ENCODE results near the gene MAD1L1. TPM values are rescaled to one million over a fixed set of nuclear protein-coding genes. Genes with fewer than 3 reads are reported as not detected.
"Not testable (repeated sequence)": the region's sequence is repeated elsewhere in the genome, so short reads cannot be mapped to it uniquely, and the experiment has no call there.

The MAD1L1 gene
- total RNA-seq, 1 experiment from 2014 or later: 38.5 TPM

- no peaks in the 10 kb centered on the region for H3K9me3 ChIP-seq (ENCODE audit: control insufficient read depth in 1 of 2, insufficient read depth in 1 of 2, low read depth in 1 of 2, low read length in 2 of 2)
- no peak overlapping the region for H3K9ac ChIP-seq (ENCODE audit: low read length)
- peaks cover 0 to 7% of the 10 kb centered on the region in 2 experiments; a peak in 3 of 4 replicates for H3K4me1 ChIP-seq (ENCODE audit: control insufficient read depth in 1 of 2, insufficient read depth in 2 of 2, low read length in 2 of 2)
- H3K9me2 ChIP-seq (ENCODE audit: insufficient read depth): no peaks in the 10 kb centered on the region
- CTCF ChIA-PET: no interaction called here
- no peak overlapping the region for H3K4me3 ChIP-seq (replicated peaks in 1 of 2; ENCODE audit: low read depth in 1 of 2, low read length in 2 of 2)
- no peak overlapping the region for H3K27ac ChIP-seq (ENCODE audit: low read depth, low read length)
- H3K79me2 ChIP-seq (ENCODE audit: insufficient read depth, low read length): no peaks in the 10 kb centered on the region
- DNase-seq (ENCODE audit: low read depth, low spot score) (no peak), ATAC-seq (no peak)
- H3K4me2 ChIP-seq (ENCODE audit: low read length): no peak overlapping the region
- H4K20me1 ChIP-seq (ENCODE audit: insufficient read depth): no peaks in the 10 kb centered on the region
- POLR2A ChIA-PET: no interaction called here
- H2AFZ ChIP-seq (ENCODE audit: low read depth, low read length, poor library complexity, severe bottlenecking): no peak overlapping the region
- BruUV-seq (replicated peaks): no TSS peak
- H3K27me3 ChIP-seq (ENCODE audit: insufficient read depth, low read length): no peaks in the 10 kb centered on the region
- TF ChIP-seq FOSL1 (IDR thresholded peaks at IDR 0.05; ENCODE audit: low read depth) (no peak), MAX (IDR thresholded peaks at IDR 0.05) (no peak), EGR1 (IDR thresholded peaks at IDR 0.05; ENCODE audit: low read depth) (no peak), CEBPB (IDR thresholded peaks at IDR 0.05; ENCODE audit: low read depth) (no peak), POLR2A (IDR thresholded peaks at IDR 0.05; ENCODE audit: borderline replicate concordance, extremely low read depth, insufficient read depth, insufficient read length) (no peak), SRF (IDR thresholded peaks at IDR 0.05; ENCODE audit: low read depth) (no peak), EZH2 (IDR thresholded peaks at IDR 0.05) (no peak), RAD21 (IDR thresholded peaks at IDR 0.05; ENCODE audit: low read depth) (no peak), YY1 (IDR thresholded peaks at IDR 0.05; ENCODE audit: extremely low read depth, insufficient replicate concordance, low read depth, low read length) (no peak), ZBTB33 (IDR thresholded peaks at IDR 0.05; ENCODE audit: extremely low read depth, insufficient replicate concordance, low read length) (no peak), EZH2phosphoT487 (IDR thresholded peaks at IDR 0.05; ENCODE audit: borderline replicate concordance) (no peak), POLR2AphosphoS5 (IDR thresholded peaks at IDR 0.05; ENCODE audit: low read depth, low read length) (no peak), ELF1 (IDR thresholded peaks at IDR 0.05; ENCODE audit: borderline replicate concordance, low read depth) (no peak)
- H3K36me3 ChIP-seq (ENCODE audit: control insufficient read depth in 1 of 2, insufficient read depth in 2 of 2, low read length in 2 of 2): no peaks in the 10 kb centered on the region
- intact Hi-C loops (cut with micrococcal nuclease): no loop called here
- RAD21 ChIA-PET (ENCODE audit: low non-redundant PET in 1 of 2, low total read pairs in 2 of 2, uncharacterized antibody in 2 of 2, unreplicated experiment in 2 of 2): no interaction called here
Observed at GRCh38 chr7:2162959-2163358, 69.8 kb downstream of the MAD1L1 start.

GRCh38 chr7:2162004-2162902 lies 70.5 kb downstream of the MAD1L1 start:
- H3K4me2 ChIP-seq (ENCODE audit: low read length); H4K20me1 ChIP-seq (ENCODE audit: insufficient read depth); CTCF ChIA-PET; DNase-seq (ENCODE audit: low read depth, low spot score); POLR2A ChIA-PET; H2AFZ ChIP-seq (ENCODE audit: low read depth, low read length, poor library complexity, severe bottlenecking); H3K36me3 ChIP-seq (ENCODE audit: control insufficient read depth in 1 of 2, insufficient read depth in 2 of 2, low read length in 2 of 2); H3K27ac ChIP-seq (ENCODE audit: low read depth, low read length); H3K79me2 ChIP-seq (ENCODE audit: insufficient read depth, low read length); BruUV-seq (replicated peaks); H3K9ac ChIP-seq (ENCODE audit: low read length); H3K27me3 ChIP-seq (ENCODE audit: insufficient read depth, low read length); H3K9me3 ChIP-seq (ENCODE audit: control insufficient read depth in 1 of 2, insufficient read depth in 1 of 2, low read depth in 1 of 2, low read length in 2 of 2); H3K4me3 ChIP-seq (replicated peaks in 1 of 2; ENCODE audit: low read depth in 1 of 2, low read length in 2 of 2); H3K4me1 ChIP-seq (ENCODE audit: control insufficient read depth in 1 of 2, insufficient read depth in 2 of 2, low read length in 2 of 2); intact Hi-C loops (cut with micrococcal nuclease); ATAC-seq; RAD21 ChIA-PET (ENCODE audit: low non-redundant PET in 1 of 2, low total read pairs in 2 of 2, uncharacterized antibody in 2 of 2, unreplicated experiment in 2 of 2); H3K9me2 ChIP-seq (ENCODE audit: insufficient read depth): not testable (repeated sequence)
